NOMO-1 treated with dmso at 0.1 percent for 144 hours (cell line): ENCODE results near the gene TMEM167B.
"Not testable (repeated sequence)": the region's sequence is repeated elsewhere in the genome, so short reads cannot be mapped to it uniquely, and the experiment has no call there.

ENCODE experiments used
- DNase-seq: peaks from one replicate; lab custom pipeline; 2025; ENCODE audit not compliant: unreplicated experiment; lab: John Stamatoyannopoulos, UW

Gene TMEM167B

DNA sequence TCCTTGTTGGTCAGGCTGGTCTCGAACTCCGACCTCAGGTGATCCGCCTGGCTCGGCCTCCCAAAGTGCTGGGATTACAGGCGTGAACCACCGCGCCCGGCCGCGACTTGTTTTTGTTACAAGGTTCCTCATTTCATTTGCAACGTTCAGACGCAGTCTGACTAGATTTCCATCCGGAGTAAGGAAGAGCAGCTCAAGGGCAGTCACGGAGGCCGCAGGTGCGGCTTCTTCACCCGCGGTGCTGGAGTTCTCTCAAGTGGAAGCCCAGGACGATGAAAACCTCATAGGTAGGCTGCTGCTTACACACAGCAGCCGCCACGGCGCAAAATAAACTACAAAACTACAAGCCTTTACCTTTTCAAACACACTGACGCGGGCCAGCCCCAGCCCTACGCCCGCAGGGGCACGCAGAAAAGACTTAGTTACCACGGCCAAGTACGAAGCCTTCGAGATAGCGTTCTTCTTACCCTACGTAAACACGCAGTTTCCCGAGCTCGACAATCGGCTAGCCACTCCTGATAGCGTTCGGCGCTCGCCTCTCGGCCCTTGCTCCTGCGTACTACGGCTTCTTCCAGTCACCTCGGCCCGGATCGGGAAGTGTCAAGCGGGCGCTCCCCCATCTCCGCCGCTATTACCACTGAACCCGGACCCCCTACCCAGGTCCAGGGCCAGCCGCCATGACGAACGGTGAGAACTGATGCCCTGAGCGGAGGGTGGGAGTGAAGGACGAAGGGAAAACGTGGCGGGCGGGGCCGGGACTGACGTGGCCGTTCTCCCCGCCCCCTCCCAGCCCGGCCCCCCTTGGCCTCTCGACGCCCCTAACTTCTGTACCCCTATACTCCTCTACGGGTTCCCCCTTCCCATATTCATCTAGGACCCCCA lies at the start of gene TMEM167B:
TMEM167B (plus strand) TSS at position 569 of the 882 bp plus-strand sequence; CDS start at position 678, 109 bp downstream.
- peak; percentile 93 for DNase-seq

GRCh38 chr1:109040989-109041620 lies 49.5 kb upstream of the TMEM167B start:
- no peak for DNase-seq

- DNase-seq, result peak; percentile 98
Observed at GRCh38 chr1:109041621-109042468, 48.7 kb upstream of the TMEM167B start, which contains the start of gene WDR47. WDR47 (minus strand) TSS chr1:109042102; CDS start chr1:109023512, 18,590 bp downstream.

GRCh38 chr1:109045595-109045994 lies 45.0 kb upstream of the TMEM167B start:
- no peak for DNase-seq

DNA sequence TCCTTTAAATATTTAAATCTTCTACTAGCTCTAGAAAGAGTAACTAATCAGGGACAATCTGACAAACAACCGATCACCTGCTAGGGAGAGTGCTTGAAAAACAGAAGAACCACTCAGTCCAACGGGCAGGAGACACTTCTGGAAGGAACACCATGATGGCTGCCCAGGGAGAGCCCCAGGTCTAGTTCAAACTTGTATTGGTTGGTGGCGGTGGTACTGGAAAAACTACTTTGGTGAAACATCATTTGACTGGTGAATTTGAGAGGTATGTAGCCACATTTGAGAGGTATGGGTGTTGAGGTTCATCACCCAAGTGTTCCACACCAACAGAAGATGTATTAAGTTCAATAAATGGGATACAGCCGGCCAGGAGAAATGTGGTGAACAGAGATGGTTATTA lies 43.9 kb upstream of the TMEM167B start:
- DNase-seq, result no peak

DNA sequence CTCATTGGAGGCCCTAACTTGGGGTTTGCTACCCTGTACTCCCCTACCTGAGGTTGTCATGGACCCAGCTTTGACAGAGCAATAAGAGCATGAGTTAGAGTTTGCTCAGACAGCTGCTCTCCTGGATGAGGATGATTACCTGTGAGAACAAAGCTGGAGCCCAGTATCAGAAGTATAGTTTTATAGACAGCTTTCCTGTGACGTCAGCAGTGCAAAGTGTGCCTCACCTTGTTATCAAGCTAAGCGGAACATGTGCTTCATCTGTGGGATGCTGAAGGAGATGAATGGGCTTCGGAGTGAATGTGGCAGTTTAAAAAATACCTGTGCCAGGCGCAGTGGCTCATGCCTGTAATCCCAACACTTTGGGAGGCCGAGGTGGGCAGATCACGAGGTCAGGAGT lies 43.2 kb upstream of the TMEM167B start:
- no peak for DNase-seq

- no peak for DNase-seq
Observed at GRCh38 chr1:109048335-109048734, 42.2 kb upstream of the TMEM167B start.

- no peak for DNase-seq
Observed at GRCh38 chr1:109050228-109050995, 40.2 kb upstream of the TMEM167B start.

DNA sequence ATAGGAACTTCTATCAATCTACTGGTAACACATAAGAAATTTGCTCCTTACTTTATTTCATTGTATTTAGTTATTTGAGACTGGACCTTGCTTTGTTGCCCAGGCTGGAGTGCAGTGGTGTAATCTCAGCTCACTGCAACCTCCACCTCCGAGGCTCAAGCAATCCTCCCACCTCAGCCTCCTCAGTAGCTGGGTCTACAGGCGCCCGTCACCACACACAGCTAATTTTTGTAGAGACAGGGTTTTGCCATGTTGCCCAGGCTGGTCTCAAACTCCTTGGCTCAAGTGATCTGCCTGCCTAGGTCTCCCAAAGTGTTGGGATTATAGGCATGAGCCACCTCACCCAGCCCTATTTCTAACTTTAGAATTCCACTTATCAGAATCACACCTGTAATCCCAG lies 38.4 kb upstream of the TMEM167B start:
- not testable (repeated sequence) for DNase-seq

DNA sequence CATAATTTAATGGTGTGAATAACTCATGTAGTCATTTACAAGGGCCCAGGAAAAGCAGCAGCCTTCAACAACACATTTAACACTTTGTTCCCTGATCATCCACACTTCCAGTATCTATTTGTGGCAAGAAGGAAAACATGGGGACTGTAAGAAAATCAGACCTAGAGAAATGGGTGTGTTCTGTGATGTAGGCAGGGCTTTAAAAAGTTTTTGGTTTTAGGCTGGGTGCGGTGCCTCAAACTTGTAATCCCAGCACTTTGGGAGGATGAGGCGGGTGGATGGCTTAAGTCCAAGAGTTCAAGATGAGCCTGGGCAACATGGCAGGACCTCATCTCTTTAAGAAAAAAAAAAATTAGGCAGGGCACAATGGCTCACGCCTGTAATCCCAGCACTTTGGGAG lies 34.5 kb upstream of the TMEM167B start:
- no peak for DNase-seq

- DNase-seq, result no peak
Observed at GRCh38 chr1:109059026-109059425, 31.5 kb upstream of the TMEM167B start.

GRCh38 chr1:109060707-109061106 lies 29.9 kb upstream of the TMEM167B start:
- DNase-seq, result no peak

DNA sequence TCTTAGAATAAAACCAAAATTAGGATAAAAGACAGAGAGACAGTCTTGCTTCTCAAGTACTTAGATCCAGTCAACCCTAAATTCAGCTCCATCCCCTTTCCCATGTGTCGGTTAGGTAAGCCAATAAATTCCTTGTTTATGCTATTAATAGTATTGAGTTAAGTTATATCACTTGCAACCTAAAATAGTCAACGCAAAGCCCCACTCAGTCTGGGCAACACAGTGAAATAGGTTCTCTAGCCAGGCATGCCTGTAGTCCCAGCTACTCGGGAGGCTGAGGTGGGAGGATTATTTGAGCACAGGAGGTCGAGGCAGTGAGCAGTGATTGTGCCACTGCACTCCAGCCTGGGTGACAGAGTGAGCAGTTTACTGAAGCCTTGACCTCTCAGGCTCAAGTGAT lies 29.4 kb upstream of the TMEM167B start:
- no peak for DNase-seq

- no peak for DNase-seq
Observed at GRCh38 chr1:109065137-109065536, 25.4 kb upstream of the TMEM167B start.

- no peak for DNase-seq
Observed at GRCh38 chr1:109067883-109068282, 22.7 kb upstream of the TMEM167B start.

GRCh38 chr1:109069294-109069693 lies 21.3 kb upstream of the TMEM167B start:
- DNase-seq, result no peak

- peak; percentile 90 for DNase-seq
Observed at GRCh38 chr1:109075531-109076490, 14.8 kb upstream of the TMEM167B start, which contains the start of gene TAF13. TAF13 (minus strand) TSS chr1:109076003; CDS start chr1:109075947, 56 bp downstream.

DNA sequence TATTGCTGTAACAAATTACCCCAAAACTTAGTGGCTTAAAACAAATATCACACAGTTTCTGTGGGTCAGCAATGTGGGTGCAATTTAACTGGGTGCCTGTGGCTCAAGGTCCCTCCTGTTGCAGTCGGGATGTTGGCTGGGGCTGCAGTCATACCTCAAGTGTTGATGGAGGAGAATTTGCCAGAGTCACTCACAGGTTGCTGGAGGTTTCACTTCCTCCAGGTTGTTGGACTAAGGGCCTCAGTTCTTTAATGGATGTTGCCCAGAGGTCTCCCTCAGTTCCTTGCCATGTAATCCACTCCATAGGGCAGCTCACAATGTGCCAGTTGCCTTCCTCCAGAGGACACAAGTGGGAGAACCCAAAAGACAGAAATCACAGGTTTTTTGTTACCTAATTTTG lies 12.2 kb upstream of the TMEM167B start:
- DNase-seq, result peak; percentile 17

DNA sequence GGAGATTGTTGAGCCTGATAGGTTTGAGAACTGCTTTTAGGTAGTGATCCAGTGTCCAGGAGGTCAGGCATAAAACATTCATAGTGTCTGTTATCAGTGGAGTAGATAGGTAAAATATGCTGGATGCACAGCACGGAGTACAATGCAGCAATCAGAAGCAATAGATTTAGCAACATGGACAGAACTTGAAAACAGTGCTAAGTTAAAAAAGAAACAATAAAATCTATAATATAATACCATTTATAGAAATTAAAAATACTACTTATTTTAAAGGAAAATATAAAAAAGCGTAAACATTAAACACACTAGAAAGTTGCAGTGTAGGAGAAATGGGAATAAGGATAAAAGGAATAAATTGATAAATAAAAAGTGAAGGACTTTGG lies 11.3 kb upstream of the TMEM167B start:
- no peak for DNase-seq
